Nephron (organoid): ENCODE results near the gene ZSWIM2.
"Not testable (repeated sequence)": the region's sequence is repeated elsewhere in the genome, so short reads cannot be mapped to it uniquely, and the experiment has no call there.

Experiments used
- H3K27ac Mint-ChIP-seq, 3 experiments: 2 replicates each; pipeline ENCODE4 v1.8.0; 2020; ENCODE audit warnings: mixed read lengths in 3 of 3, mild to moderate bottlenecking in 2 of 3, moderate library complexity in 1 of 3
- H3K27me3 Mint-ChIP-seq: 2 replicates; pipeline ENCODE4 v1.8.0; 2021; ENCODE audit warnings: low read depth, mild to moderate bottlenecking, moderate library complexity, mixed read lengths
- H3K36me3 Mint-ChIP-seq: 2 replicates; pipeline ENCODE4 v1.8.0; 2020; ENCODE audit warnings: low read depth, mixed read lengths
- H3K4me1 Mint-ChIP-seq: 2 replicates; pipeline ENCODE4 v1.8.0; 2020; ENCODE audit warnings: mixed read lengths
- H3K4me3 Mint-ChIP-seq, 3 experiments: 2 replicates each; pipeline ENCODE4 v1.8.0; 2020; ENCODE audit warnings: mild to moderate bottlenecking in 3 of 3, mixed read lengths in 3 of 3, moderate library complexity in 2 of 3
- H3K9me3 Mint-ChIP-seq: 2 replicates; pipeline ENCODE4 v1.8.0; 2020; ENCODE audit warnings: mixed read lengths
- CTCF ChIP-seq, 3 experiments: fragments of 200-600 bp; sonication (generic); IDR thresholded peaks; one replicate each; pipeline ENCODE4 v1.5.0; 2021; ENCODE audit warnings: antibody characterized with exemption in 3 of 3; ENCODE audit not compliant: unreplicated experiment in 3 of 3

The ZSWIM2 gene

DNA sequence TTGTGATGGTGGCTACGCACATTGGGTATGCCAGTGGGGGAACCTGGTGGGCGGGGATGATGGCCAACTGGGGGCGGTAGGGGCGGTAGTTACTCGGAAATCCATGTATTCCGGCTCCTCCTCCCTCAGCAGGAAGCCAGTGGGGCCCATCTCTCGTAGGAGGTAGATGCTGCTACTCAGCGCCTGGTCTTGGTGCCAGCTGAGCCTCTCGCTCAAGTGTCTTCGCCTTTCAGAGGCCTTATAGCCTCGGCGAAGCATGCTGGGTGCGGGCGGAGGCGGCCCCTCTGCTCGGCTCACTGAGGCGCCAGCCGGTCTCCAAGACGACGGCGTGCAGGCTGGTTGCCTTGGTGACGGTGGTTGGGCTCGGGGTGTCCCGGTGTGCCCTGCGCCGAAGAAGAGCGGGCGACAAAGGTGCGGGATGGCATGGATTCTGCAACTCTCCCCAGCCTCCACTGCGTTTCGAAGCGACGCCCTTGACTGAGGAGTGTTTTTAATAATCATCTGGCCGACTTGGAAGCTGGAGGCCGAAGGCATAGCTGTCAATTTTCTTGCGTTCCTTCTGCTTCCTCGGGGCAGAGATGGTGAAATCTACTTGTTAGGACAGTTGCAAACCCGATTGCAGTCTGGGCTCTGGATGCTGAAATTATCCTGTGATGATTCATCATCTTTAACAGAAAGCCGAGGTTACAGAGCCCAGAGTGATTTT is at the start of gene ZSWIM2:
Gene ZSWIM2 (minus strand): TSS at position 298 of the 706 bp plus-strand sequence. CDS start 40 bp downstream, at position 258.
- H3K4me1 Mint-ChIP-seq = no peaks in the 10 kb centered on the region
- no peaks in the 10 kb centered on the region for H3K9me3 Mint-ChIP-seq
- no peaks in the 10 kb centered on the region for H3K36me3 Mint-ChIP-seq
- peak within 1 kb of the TSS; percentile 16 to 44 (median 36) for H3K27ac Mint-ChIP-seq
- H3K27me3 Mint-ChIP-seq = no peaks in the 10 kb centered on the region
- TF ChIP-seq CTCF (IDR thresholded peaks at IDR 0.05; ENCODE audit: unreplicated experiment in 3 of 3) = no peak
- H3K4me3 Mint-ChIP-seq = peak within 1 kb of the TSS; percentile 82 to 89 (median 88)

- H3K9me3 Mint-ChIP-seq = peaks cover 22% of the 10 kb centered on the region
- H3K27ac Mint-ChIP-seq, H3K27me3 Mint-ChIP-seq, H3K36me3 Mint-ChIP-seq, H3K4me3 Mint-ChIP-seq, H3K4me1 Mint-ChIP-seq: not testable (repeated sequence)
Measured at GRCh38 chr2:186896220-186896619, 47.2 kb upstream of the ZSWIM2 start.

DNA sequence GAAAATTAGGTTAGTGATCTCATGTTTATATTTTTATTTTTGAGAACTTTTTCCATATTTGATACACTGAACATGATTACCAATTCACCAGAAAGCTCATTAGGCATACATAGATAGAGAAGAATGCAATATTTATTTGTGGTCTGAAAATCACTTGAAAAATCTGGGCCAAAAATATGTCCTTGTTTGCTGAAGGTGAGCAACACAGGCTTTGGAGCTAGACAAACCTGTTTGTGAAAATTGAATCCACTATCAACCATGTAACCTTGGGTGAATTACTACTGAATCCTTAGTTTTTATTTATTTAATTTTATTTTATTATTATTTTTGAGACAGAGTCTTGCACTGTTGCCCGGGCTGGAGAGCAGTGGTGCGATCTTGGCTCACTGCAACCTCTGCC is 46.5 kb upstream of the ZSWIM2 start:
- no peaks in the 10 kb centered on the region for H3K36me3 Mint-ChIP-seq
- no peaks in the 10 kb centered on the region for H3K27me3 Mint-ChIP-seq
- H3K9me3 Mint-ChIP-seq = peaks cover 18% of the 10 kb centered on the region
- no peak overlapping the region for H3K4me3 Mint-ChIP-seq
- H3K4me1 Mint-ChIP-seq = peaks cover 10% of the 10 kb centered on the region
- H3K27ac Mint-ChIP-seq = no peak overlapping the region
- TF ChIP-seq CTCF (IDR thresholded peaks at IDR 0.05; ENCODE audit: unreplicated experiment in 3 of 3) = no peak

DNA sequence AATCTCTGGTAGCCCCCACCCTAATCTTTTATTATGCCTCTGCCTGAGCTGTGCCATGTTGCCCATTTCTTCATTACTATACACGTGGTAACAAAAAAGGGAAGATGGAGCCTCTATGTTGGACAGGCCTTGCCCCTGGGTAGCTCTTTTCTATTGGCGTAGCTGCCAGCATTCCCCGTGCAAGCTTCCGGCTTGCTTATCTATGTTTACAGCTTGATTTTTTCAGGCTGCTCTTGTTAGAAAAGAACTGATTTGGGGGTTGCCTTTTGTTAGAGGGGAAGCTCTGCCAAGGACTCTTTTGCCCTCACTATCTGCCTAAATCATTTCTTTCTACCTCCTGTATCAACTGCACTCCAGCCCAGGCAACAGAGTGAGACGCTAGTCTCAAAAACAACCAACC is 45.5 kb upstream of the ZSWIM2 start:
- no peaks in the 10 kb centered on the region for H3K36me3 Mint-ChIP-seq
- peaks cover 14% of the 10 kb centered on the region for H3K9me3 Mint-ChIP-seq
- TF ChIP-seq CTCF (IDR thresholded peaks at IDR 0.05; ENCODE audit: unreplicated experiment in 3 of 3) = no peak
- H3K27ac Mint-ChIP-seq = no peak overlapping the region
- no peaks in the 10 kb centered on the region for H3K27me3 Mint-ChIP-seq
- no peak overlapping the region for H3K4me3 Mint-ChIP-seq
- peaks cover 10% of the 10 kb centered on the region for H3K4me1 Mint-ChIP-seq

DNA sequence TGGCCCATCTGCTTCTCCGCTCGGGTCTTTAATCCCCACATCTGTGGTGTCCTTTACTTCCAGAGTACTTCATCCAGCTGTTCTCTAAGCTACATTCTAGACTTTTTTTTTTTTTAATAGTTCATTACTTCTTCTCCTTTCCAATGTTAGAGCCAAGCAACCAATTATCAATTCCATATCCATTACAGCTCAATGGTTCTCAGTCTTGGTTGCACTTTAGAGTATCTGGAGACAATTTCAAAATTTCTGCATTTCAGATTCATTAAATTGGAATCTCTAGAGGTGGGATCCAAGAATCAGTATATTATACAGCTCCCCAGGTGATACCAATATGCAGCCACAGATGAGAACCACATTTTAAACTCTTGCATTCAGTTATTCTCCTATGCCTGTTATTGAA is 43.9 kb upstream of the ZSWIM2 start:
- H3K4me3 Mint-ChIP-seq = no peak overlapping the region
- peaks cover 16% of the 10 kb centered on the region for H3K4me1 Mint-ChIP-seq
- H3K27ac Mint-ChIP-seq = no peak overlapping the region
- TF ChIP-seq CTCF (IDR thresholded peaks at IDR 0.05; ENCODE audit: unreplicated experiment in 3 of 3) = no peak
- H3K27me3 Mint-ChIP-seq = no peaks in the 10 kb centered on the region
- peaks cover 7% of the 10 kb centered on the region for H3K9me3 Mint-ChIP-seq
- H3K36me3 Mint-ChIP-seq = no peaks in the 10 kb centered on the region

GRCh38 chr2:186891185-186891621 is 42.2 kb upstream of the ZSWIM2 start:
- Mint-ChIP-seq H3K36me3 (no peaks in the 10 kb centered on the region), H3K27ac (peak overlapping the region in 1 of 3 experiments; percentile 1), H3K9me3 (no peaks in the 10 kb centered on the region), H3K4me1 (peaks cover 16% of the 10 kb centered on the region), H3K27me3 (peaks cover 4% of the 10 kb centered on the region), H3K4me3 (no peak overlapping the region)
- no peak for TF ChIP-seq CTCF (IDR thresholded peaks at IDR 0.05; ENCODE audit: unreplicated experiment in 3 of 3)
